ENCODE data around the gene FAM47E. TPM values are rescaled to one million over a fixed set of nuclear protein-coding genes. Genes with fewer than 3 reads are reported as not detected.

FAM47E gene
- total RNA-seq, 1 donor from 2014 or later: 0.26 TPM

GRCh38 chr4:76260571-76260970 lies 9.1 kb downstream of the FAM47E start:
- DNase-seq (ENCODE audit: low read depth): no peak
- FAIRE-seq: no peak
- Histone ChIP-seq H3K27me3 (ENCODE audit: control insufficient read depth, insufficient read depth, low read length) (no peaks in the 10 kb centered on the region), H3K36me3 (ENCODE audit: control insufficient read depth, insufficient read depth, low read length) (no peaks in the 10 kb centered on the region), H3K4me3 (ENCODE audit: low read depth, low read length) (no peak overlapping the region)
- no peak for TF ChIP-seq CTCF (IDR thresholded peaks at IDR 0.05; ENCODE audit: insufficient read depth, low read length, severe bottlenecking)

DNA sequence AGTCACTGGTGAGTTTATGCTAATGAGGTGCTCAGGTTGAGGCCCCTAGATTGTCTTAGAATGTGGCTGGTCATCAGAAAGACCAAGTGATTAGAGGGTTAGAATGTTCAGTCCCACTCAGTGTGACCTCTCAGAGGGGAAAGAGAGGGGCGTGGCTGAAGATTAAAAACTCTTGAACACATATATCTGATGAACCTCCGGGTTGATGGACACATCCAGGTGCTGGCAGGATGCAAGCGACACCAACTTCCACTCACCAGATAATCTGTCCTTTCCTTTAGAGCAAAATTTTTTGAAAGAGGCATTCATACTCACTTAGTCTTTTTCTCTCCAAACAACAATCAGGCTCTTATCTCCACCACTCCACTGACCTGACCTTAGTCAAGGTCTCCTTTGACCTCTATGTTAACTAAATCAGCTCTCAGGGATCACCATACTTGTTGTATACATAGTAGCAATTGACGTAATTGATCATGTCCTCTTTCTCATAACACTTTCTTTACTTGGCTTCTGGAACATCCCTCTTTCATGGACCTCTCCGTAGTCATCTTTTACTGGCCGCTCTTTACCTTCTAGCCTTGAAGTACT lies 14.2 kb downstream of the FAM47E start:
- DNase-seq (ENCODE audit: low read depth): no peak
- Histone ChIP-seq H3K36me3 (ENCODE audit: control insufficient read depth, insufficient read depth, low read length) (no peaks in the 10 kb centered on the region), H3K4me3 (ENCODE audit: low read depth, low read length) (no peak overlapping the region), H3K27me3 (ENCODE audit: control insufficient read depth, insufficient read depth, low read length) (no peaks in the 10 kb centered on the region)
- no peak for TF ChIP-seq CTCF (IDR thresholded peaks at IDR 0.05; ENCODE audit: insufficient read depth, low read length, severe bottlenecking)
- FAIRE-seq: no peak

GRCh38 chr4:76266627-76267026 lies 15.1 kb downstream of the FAM47E start:
- FAIRE-seq: no peak
- DNase-seq (ENCODE audit: low read depth): no peak
- Histone ChIP-seq H3K36me3 (ENCODE audit: control insufficient read depth, insufficient read depth, low read length) (no peaks in the 10 kb centered on the region), H3K4me3 (ENCODE audit: low read depth, low read length) (no peak overlapping the region), H3K27me3 (ENCODE audit: control insufficient read depth, insufficient read depth, low read length) (no peaks in the 10 kb centered on the region)
- TF ChIP-seq CTCF (IDR thresholded peaks at IDR 0.05; ENCODE audit: insufficient read depth, low read length, severe bottlenecking): no peak

DNA sequence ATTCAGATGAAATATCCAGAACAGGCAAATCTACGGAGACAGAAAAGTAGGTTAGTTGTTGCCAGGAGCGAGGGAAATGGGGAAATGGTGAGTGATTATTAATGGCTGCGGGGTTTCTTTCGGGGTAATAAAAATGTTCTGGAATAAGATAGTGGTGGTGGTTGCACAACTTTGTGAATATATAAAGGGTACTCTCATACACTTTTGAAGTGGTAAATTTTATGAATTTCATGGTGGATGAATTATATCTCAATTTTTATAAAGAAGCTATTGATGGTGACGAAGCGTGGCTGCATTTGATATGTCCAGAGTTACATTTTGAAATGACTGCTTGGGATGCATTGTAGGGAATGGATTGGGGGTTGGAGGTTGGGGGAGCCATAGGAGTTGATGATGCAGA lies 16.3 kb downstream of the FAM47E start:
- TF ChIP-seq CTCF (IDR thresholded peaks at IDR 0.05; ENCODE audit: insufficient read depth, low read length, severe bottlenecking): no peak
- H3K4me3 ChIP-seq (ENCODE audit: low read depth, low read length): no peak overlapping the region
- no peak for FAIRE-seq
- no peak for DNase-seq (ENCODE audit: low read depth)
- no peaks in the 10 kb centered on the region for H3K27me3 ChIP-seq (ENCODE audit: control insufficient read depth, insufficient read depth, low read length)
- no peaks in the 10 kb centered on the region for H3K36me3 ChIP-seq (ENCODE audit: control insufficient read depth, insufficient read depth, low read length)

GRCh38 chr4:76270244-76271175 lies 19.0 kb downstream of the FAM47E start:
- no peaks in the 10 kb centered on the region for H3K27me3 ChIP-seq (ENCODE audit: control insufficient read depth, insufficient read depth, low read length)
- TF ChIP-seq CTCF (IDR thresholded peaks at IDR 0.05; ENCODE audit: insufficient read depth, low read length, severe bottlenecking): no peak
- H3K36me3 ChIP-seq (ENCODE audit: control insufficient read depth, insufficient read depth, low read length): no peaks in the 10 kb centered on the region
- H3K4me3 ChIP-seq (ENCODE audit: low read depth, low read length): no peak overlapping the region
- FAIRE-seq (no peak), DNase-seq (ENCODE audit: low read depth) (peak; percentile 38)
